NCI-H524 treated with DMSO at 0.1 percent for 48 hours (cell line): ENCODE measurements around the gene LPP.

Experiments
- DNase-seq: peaks from one replicate; lab custom pipeline; 2025; lab: John Stamatoyannopoulos, UW

The LPP gene

DNA sequence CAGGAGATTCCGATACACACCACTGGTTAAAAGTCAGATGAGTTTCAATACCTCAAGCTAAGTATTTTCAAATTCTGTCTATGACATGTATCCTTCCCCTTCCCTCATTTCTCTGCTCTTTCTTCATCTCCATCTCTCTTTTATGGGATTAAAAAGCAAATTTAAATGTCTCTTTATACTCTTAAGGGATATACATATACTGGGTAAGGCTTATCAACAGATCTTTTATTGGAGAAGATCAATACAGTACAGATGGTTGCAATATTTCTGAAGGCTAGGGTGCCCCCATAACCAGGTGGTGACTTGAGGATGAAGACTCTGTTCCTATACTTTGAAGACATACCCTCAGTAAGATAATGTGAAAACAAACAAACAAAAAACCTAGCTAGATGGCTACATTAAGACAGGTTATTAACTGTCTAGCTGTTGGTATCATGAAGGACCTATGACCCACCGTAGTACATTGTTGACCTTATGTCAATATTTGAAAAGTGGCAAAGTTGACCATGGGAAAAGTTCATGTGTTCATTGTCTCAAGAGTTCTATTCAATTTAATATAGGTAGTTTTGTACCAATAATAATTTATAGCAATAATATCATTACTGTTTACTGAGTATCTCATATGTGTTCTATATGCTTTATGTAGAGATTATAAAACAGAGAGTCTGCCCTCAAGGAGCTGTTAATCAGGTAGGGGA, 319.8 kb downstream of the LPP start:
- no peak for DNase-seq

DNA sequence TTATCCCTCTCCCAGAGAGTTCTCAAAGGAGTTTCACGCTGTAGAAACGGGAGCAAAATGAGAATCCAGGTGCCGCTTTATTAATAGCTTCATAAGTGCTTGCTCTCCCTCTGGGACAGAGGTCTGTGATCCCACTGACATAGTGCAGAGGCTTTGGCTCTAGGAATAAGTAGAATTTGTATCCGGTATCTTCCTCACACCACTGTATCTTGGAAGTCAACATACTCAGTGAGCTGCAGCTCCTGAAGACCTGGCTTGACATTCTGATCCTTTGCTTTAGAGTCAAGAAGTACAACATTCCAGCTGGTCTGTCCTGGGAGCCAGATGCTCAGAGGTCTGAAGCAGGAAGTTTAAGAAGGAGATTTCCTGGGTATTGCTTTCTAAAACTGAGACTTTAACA, 323.0 kb downstream of the LPP start:
- DNase-seq = peak; percentile 11

DNA sequence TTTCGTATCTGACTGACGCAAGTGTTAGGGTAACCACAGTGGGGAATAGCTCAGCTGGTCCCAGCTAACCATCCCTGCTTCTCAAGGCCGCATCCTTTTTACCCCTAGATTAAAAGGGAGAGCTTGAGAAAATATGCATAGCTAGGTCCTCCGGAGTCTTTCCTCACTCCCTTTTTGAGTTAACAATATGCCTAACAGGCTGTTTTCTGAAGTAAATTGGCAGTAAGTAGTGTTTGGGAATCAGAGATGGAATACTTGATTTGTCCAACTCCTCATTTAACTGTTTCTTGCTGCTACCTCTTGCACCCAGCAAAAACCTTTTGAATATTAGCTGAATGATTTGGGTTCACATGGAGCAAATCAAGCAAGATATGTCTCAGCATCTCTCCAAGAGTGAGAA, 326.1 kb downstream of the LPP start:
- DNase-seq = no peak

DNA sequence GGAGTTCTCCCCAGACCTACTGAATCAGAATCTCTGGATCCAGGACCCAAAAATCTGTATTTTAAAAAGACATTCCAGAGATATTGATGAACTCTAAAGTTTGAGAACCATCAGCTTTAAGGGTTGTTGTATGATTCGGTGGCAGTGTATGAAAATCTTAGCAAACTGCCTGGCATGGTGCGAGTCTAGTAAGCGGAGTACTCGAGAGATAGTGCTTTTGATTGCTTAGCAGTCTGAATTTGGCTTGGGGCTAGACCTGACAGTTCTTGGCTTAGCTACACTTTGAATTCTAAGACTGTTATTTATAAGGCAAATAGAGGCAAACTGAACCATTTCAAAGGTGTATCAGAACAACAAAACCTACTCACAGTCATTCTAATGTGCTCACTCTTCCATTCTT, 329.0 kb downstream of the LPP start:
- no peak for DNase-seq

DNA sequence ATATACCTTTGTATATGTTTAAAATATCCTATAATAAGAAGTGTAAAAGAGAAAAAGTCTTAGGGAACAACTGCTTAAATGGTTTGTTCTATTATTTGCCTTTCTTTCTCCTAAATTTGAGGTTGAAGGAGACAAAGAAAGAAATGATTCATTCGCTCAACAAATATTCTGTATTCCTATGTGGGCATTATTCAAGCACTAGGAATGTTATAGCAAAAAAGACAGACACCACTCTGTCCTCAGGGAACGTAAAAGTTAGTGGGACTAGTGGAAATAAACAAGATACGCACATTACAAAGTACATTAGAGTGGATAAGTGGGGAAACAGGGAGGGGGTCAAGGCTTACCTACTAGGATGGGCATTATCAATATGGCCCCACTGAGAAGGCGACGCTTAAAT, 332.2 kb downstream of the LPP start:
- no peak for DNase-seq

DNA sequence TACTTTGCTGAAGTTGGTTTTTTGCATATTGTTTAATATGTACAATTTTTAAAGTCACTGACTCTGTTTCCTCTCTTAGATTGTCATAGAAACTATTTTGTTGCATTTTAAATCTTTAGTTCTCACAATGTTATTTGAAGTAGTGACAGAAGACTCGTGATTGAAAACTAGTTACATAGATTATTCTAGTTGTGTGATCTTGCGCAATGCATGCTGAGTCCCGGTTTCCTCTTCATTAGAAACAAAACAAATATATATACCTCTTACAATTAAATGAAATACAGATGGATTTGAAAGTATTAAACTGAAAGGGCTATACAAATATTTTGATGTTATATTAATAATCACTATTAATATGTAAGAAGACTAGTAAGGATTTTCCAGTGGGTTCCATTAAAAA, 333.0 kb downstream of the LPP start:
- DNase-seq = no peak

DNA sequence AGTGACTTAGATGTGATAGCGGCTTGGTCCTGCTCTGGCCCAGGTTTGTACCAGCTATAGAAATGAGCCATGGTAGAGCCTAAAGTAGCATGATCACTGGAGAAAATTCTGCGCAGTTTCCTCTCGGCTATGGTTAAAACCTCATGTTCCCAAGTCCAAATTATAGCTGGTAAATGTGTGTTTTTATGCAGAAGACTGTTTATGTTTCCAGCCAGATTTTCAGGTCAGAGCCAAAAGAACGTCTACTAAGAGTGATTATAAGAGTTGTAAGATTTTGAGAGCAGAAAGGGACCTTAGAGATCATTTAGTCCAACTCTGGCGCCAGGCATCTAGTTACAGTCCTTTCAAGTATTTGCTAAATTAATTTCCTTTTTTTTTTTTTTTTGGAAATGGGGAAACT, 333.7 kb downstream of the LPP start:
- DNase-seq = no peak

DNA sequence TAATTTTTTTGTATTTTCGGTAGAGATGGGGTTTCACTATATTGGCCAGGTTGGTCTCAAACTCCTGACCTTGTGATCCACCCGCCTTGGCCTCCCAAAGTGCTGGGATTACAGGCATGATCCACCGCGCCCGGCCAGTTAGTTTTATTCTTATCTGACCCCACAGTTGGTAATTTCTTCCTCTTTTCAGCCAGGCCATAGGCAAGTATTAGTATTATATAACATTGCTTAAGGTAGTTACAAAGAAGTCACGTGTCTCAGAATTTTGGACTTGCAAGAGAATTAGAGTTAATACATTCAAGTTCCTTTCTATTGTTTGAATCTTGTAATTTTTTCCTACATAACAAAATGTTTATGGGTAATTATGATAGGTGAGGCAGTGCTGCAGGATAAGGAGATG, 334.8 kb downstream of the LPP start:
- no peak for DNase-seq

DNA sequence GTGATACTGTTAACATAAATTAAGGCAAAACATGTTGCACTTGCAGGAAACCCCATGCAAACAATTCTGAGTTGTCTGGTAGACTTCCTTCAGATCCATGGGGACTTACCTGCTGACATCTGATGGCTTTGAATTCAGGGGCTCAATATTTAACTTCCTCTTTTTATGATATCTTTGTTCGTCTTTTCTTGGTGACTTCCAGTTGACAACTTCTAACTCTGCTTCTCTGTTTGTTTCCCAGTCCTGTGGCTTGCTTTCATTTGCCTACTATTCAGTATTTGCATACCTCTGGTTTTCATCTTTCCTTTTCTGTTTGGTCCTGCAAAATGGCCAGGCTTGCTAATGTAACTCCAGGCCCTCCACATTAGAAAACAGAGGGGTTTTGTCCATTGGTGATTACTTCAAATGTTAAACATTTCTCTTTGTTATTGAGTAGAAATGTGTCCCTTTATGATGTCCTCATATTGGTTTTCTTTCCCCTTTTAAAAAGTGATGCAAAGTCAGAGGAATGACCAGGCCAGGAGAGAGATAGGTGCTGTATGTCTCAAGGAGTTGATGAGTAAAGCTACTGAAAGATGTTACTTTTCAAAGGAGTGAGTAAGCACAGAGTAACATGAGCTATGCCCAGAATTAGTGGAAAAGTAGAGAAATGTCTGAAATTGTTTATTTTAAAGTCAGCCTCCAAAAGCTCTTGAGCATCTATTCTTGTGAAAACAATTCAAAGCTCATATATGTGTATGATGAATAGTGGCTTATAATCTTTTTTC, 335.9 kb downstream of the LPP start:
- no peak for DNase-seq

DNA sequence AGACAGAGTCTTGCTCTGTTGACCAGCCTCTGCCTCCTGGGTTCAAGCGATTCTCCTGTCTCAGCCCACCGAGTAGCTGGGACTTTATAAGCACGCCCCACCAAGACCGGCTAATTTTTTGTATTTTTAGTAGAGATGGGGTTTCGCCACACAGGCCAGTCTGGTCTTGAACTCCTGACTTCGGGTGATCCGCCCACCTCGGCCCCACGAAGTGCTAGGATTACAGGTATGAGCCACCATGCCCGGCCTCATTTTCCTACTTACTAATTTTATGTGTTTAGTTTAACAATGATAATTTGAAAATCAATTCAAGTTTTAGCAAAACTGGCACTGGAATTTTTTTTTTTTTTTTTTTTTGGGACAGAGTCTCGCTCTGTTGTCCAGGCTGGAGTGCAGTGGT, 336.5 kb downstream of the LPP start:
- no peak for DNase-seq

DNA sequence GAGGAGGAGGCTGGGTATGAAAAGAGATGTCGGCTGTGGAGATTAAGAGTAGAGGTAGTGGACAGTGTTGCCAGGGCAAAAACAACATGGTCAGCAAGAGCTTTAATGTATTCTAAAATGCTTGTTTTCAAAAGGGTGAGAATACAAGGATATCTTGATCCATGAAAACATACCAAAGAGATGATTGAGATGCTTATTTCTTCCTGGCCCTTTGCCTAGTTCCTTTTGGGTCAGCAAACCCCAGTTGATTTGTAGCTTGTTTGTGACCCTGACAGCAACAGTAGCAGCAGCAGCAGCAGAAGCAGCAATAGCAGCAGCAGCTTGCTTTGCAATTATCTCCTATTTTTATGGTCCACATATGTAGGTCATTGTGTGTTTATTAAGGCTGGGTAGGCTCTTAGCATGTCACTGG, 337.3 kb downstream of the LPP start:
- no peak for DNase-seq

DNA sequence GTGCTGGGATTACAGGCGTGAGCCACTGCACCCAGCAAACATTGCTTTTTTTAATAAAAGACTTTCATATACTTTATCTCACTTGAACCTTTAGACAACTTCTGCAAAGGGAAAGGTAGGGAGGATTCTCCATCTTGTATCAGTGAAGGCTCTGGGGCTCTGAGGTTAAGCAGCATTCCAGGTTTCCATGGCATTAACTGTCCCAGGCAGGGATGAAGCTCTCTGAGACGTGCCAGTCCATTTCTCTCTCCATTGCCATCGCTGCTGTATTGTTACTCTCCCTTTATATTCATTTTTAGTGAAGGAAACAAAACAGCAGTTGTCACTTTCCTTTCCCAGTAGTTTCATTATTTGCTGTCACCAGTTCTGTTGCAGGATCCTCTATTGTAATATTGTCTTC, 342.4 kb downstream of the LPP start:
- no peak for DNase-seq

DNA sequence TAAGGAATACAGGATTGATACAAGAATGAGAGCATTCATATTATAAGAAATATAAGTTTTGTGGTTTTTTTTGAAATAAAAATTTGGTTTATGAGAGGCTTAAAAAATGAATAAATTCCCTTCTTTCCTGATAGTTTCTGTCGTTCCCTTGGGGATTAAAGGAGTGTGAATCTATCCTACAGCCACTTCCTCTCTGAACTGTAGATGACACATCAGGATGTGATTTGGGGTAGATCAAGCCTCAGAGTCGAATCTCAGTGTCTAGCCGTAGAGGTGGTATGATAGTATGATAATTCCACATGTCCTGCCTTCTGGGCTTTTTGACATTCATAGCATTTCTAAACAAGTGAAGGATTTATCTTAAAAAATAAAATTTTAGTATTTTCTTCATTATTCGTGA, 343.1 kb downstream of the LPP start:
- no peak for DNase-seq

DNA sequence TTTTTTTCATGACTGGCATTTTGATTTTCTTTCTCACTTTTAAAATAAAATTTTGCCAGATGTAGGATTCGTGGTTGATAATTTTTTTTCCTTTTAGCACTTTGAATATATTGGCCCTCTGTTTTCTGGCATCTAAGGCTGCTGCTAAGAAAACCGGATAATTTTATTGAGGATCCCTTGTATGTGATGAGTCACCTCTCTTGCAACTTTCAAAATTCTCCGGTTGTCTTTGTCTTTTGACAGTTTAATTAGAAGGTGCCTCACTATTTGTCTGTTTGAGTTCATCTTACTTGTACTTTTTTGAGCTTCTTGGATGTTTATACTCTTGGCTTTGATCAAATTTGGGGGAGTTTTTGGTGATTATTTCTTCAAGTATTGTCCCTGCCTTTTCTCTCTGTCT, 349.7 kb downstream of the LPP start:
- DNase-seq = no peak

DNA sequence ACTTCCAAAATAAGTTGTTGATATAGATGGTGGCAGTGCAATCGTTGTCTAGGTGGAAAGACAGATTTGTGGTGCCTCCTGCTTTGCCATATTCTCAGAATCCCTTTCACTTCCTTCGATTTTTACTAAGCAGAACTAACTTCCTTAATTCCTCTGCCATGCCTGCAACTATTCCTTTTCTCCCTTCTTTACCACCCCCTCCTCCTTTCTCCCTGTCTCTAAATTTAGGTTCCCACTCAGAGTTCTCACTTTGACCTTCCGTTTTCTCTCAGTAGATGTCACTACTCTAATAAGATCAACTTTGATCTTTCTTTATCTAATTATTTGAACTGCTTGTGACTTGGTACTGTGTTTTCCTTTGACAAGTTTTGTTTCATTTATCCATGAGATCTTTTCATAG, 351.2 kb downstream of the LPP start:
- DNase-seq = no peak

DNA sequence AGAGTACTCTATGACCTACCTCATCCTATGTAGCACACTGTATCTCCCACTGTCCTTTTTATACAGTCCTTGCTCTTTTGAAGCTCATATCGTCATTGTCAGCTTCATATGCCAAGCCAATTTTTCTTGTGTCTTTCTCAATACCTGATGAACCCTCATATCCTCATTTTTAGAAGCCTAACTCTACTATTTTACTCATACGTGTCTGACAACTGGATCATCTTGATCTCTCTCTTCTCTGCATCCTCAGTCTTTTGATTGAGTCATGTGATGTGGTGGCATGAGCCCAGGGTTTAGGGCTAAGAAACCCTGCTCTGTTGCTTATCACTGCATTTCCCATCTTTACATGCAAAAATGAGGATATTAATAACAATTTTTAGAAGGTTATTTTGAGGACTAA, 352.0 kb downstream of the LPP start:
- no peak for DNase-seq

DNA sequence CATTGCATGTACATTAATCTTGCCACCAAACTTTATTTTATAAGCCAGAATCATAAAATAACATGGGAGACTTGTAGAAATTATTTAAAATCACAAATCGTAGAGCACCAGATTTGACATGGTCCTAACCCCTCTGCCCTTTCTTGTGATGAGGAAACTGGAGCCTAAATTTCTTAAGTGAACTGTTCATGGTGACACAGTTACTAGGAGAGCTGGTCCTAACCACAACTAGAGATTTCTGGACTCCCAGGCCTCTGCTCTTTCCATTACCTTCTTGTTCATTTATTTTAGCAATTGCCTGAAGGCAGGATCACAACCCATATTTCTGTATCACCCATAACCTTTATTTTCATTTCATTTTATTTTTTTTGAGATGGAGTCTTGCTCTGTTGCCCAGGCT, 352.5 kb downstream of the LPP start:
- DNase-seq = no peak

DNA sequence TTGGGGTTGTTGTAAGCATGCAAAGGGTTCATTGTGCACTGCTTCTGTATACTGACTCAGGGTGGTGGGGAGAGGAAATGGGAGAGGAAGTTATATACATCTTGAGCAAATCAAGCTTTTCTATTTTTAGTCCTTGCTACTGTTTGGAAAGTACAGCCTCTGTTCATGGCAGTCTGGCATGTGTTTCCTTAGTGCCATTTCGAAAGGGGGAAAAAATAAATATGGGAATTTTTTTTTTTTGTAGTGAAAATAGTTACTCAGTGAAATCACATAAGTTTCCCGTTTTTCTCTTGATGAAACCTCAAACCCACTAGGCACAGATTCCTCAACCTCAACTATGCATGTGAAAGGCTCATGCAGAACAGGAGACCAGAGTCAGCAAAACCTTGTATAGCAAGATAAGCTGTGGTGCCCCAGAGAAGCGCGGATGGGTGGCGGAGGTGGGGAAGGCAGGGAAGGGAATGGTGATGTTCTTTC, 353.3 kb downstream of the LPP start:
- DNase-seq = no peak

DNA sequence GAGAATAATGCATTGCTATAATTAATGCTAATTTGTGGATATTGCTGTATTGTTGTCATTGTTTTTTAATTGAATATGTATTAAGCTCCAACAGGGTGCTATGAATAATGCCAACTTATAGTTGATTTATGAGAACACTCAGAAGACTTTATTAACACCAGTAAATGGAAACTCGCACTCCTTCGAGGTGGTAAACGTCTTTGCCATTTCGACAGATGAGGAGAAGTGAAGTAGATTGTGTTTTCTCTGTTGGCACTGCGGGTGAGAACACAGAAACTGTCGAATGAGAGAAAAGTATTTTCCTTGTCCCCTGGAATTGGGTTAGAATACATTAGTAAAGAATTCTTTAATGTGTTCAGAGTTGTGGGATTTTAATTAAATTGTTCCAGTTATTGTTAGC, 354.5 kb downstream of the LPP start:
- DNase-seq = no peak

DNA sequence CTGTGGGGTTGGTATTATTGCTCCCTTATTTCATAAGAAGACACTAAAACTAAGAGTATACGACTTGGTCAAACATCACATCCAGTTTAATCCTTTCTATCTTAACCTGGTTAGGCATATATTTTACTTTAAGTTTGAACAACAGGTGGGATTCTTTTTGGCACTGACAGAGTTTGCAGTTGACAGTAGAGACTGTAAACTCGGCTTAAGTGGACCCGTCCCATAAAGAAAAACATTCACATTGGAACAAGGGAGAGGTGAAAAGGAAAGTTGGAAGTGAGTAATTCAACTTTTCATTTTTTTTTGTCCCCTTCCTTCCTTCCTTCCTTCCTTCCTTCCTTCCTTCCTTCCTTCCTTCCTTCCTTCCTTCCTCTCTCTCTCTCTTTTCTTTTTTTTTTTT, 355.4 kb downstream of the LPP start:
- no peak for DNase-seq

DNA sequence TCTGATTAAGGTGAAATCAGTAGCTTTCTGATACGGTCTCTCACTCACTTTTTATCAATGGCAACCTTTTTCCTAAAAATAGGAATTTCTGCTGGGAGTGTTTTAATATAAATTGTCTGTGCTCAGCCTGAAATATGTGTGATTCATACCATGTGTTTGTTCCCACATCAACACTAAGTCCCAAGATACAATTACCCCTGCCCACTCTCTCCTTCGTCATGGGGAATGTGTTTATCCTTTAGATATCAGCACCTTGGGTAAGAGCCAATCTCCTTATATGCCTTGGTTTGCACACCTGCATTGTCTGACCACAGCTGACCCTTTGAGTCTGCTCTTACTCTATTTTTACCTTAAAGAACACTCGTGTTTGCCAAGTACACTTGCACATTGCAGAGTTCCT, 356.4 kb downstream of the LPP start:
- DNase-seq = no peak

DNA sequence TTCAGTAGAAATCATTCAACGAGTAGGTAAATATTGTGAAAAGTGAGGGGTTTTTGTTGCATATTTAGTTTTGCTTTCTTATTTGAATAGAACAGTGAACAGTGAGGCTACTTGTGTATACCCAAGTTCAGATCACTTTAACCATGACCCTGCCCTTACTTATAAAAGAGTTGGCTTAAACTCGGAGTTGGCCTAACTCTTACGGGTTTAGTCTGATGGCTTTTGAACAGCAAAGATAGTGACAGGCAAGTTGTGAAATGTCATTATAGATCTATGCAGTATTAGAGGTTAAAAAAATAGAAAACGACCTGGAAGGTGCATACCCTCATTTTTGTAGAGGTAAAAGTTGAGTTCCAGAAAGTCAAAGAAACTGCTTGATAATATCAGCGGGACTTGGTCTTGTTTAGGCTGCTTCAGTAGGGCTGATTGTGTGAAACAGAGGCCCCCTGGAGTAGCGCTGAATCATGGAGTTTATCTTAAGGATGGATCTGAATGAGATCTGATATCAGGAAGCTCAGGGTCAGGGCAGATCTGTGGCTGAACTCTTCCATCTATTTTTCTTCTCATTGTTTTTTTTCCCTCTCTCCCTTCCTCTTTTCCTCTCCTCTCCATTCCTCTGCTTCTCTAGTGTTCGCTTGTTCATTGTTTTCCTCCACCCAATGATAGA, 359.8 kb downstream of the LPP start:
- DNase-seq = no peak

DNA sequence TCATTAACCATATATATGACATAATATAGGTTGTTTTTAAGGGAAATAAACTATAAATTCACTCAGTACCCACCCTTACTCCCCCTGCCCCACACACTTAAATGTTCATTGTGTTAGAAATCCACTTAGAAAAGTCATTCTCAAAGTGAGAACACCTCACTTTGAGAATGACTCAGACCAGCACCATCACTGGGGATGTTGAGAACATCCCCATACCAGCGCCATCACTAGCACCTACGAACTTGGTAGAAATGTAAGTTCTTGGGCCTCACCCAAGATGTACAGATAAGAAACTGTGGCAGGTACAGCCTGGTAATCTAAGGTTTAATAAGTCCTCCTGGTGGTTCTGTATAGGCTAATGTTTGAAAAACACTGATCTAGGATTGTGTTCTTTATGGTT, 362.6 kb downstream of the LPP start:
- DNase-seq = no peak
